GM23338 (cell line): ENCODE results near the gene CLK1. TPM values are rescaled to one million over a fixed set of nuclear protein-coding genes. Genes with fewer than 3 reads are reported as not detected.

Source experiments
- ATAC-seq: fragments of 200-7000 bp; cut with Tn5 transposase; 3 replicates; pipeline ENCODE4 v1.9.1; 2020
- DNase-seq: peaks from one replicate; pipeline ENCODE4 v3.0.0-alpha.2; 2015; ENCODE audit warnings: low spot score
- H2AFZ ChIP-seq: fragments of 200-600 bp; sonication (generic); 2 replicates; pipeline ENCODE4 v1.8.0; 2016; ENCODE audit warnings: antibody characterized with exemption, mild to moderate bottlenecking, moderate library complexity
- H3F3A ChIP-seq: fragments of 200-600 bp; sonication (generic); replicated peaks from 2 replicates; pipeline ENCODE4 v1.8.0; 2017; ENCODE audit warnings: antibody characterized with exemption, mixed run types, low read depth
- H3K27ac ChIP-seq: fragments of 200-600 bp; sonication (generic); 2 replicates; pipeline ENCODE4 v1.6.1; 2016; ENCODE audit warnings: low read depth
- H3K27me3 ChIP-seq: fragments of 200-600 bp; sonication (generic); 2 replicates; pipeline ENCODE4 v1.8.0; 2016; ENCODE audit warnings: mild to moderate bottlenecking, mixed run types, moderate library complexity; ENCODE audit not compliant: insufficient read depth
- H3K36me3 ChIP-seq: fragments of 200-600 bp; sonication (generic); 2 replicates; pipeline ENCODE4 v1.8.0; 2016; ENCODE audit warnings: mild to moderate bottlenecking; ENCODE audit not compliant: insufficient read depth
- H3K4me1 ChIP-seq: fragments of 200-600 bp; sonication (generic); 2 replicates; pipeline ENCODE4 v1.8.0; 2016; ENCODE audit warnings: mild to moderate bottlenecking, moderate library complexity; ENCODE audit not compliant: insufficient read depth
- H3K4me2 ChIP-seq: fragments of 200-600 bp; sonication (generic); 2 replicates; pipeline ENCODE4 v1.7.1; 2017; ENCODE audit warnings: mixed run types
- H3K4me3 ChIP-seq: fragments of 200-600 bp; sonication (generic); 2 replicates; pipeline ENCODE4 v1.6.1; 2016; ENCODE audit warnings: mixed run types
- H3K79me2 ChIP-seq: fragments of 200-600 bp; sonication (generic); replicated peaks from 2 replicates; pipeline ENCODE4 v1.8.0; 2017; ENCODE audit warnings: mild to moderate bottlenecking; ENCODE audit not compliant: insufficient read depth
- H3K9me2 ChIP-seq: fragments of 200-600 bp; sonication (generic); 2 replicates; pipeline ENCODE4 v1.8.0; 2017; ENCODE audit not compliant: insufficient read depth
- H4K20me1 ChIP-seq: fragments of 200-600 bp; sonication (generic); replicated peaks from 2 replicates; pipeline ENCODE4 v1.8.0; 2017; ENCODE audit warnings: mild to moderate bottlenecking; ENCODE audit not compliant: insufficient read depth
- H3K27ac Mint-ChIP-seq: 2 replicates; pipeline ENCODE4 v1.8.0; 2020; ENCODE audit warnings: inconsistent platforms, mild to moderate bottlenecking, moderate library complexity, mixed read lengths
- H3K27me3 Mint-ChIP-seq: 3 replicates; pipeline ENCODE4 v1.8.0; 2022; ENCODE audit warnings: low read depth, mild to moderate bottlenecking, moderate library complexity, mixed read lengths, inconsistent platforms; ENCODE audit not compliant: insufficient read depth, poor library complexity
- H3K36me3 Mint-ChIP-seq: 3 replicates; pipeline ENCODE4 v1.8.0; 2021; ENCODE audit warnings: low read depth, mild to moderate bottlenecking, inconsistent platforms, moderate library complexity, mixed read lengths
- H3K4me1 Mint-ChIP-seq: 3 replicates; pipeline ENCODE4 v1.8.0; 2020; ENCODE audit warnings: mild to moderate bottlenecking, inconsistent platforms, mixed read lengths
- H3K4me3 Mint-ChIP-seq: 3 replicates; pipeline ENCODE4 v1.8.0; 2021; ENCODE audit warnings: moderate library complexity, mild to moderate bottlenecking, inconsistent platforms, mixed read lengths
- H3K9me3 Mint-ChIP-seq: 3 replicates; pipeline ENCODE4 v1.8.0; 2020; ENCODE audit warnings: moderate library complexity, mild to moderate bottlenecking, inconsistent platforms, mixed read lengths
- ETS1 ChIP-seq: IDR thresholded peaks from 2 replicates; pipeline ENCODE4 v1.6.1; 2016; ENCODE audit warnings: antibody characterized with exemption
- JUNB ChIP-seq: IDR thresholded peaks from one replicate; pipeline ENCODE4 v1.6.1; 2016; ENCODE audit warnings: antibody characterized with exemption; ENCODE audit not compliant: unreplicated experiment
- POLR2AphosphoS5 ChIP-seq: IDR thresholded peaks from 2 replicates; pipeline ENCODE4 v1.6.1; 2016; ENCODE audit warnings: antibody characterized with exemption, low read depth
- REST ChIP-seq: IDR thresholded peaks from one replicate; pipeline ENCODE4 v1.6.1; 2018; ENCODE audit warnings: antibody characterized with exemption; ENCODE audit not compliant: unreplicated experiment
- polyA plus RNA-seq: library from polyadenylated mRNA; unstranded; fragments of >200 nt; fragmentation: Nextera tagmentation; extraction: Ambion mirVana; gene quantifications from 2 replicates; pipeline ENCODE4 v1.2.1, GENCODE V29; 2016
- total RNA-seq: library from RNA; depleted of rRNA; stranded (reverse); fragments of >200 nt; shearing (Covaris generic); gene quantifications from 2 replicates; pipeline ENCODE4 v1.2.3, GENCODE V29; 2014

Gene CLK1
- total and polyA plus RNA-seq, 2 experiments from 2014 or later: 26.7 to 36.0 TPM

- H3K4me2 ChIP-seq: peak within 1 kb of the TSS; percentile 93
Observed at GRCh38 chr2:200811333-200812121, 52.9 kb downstream of the CLK1 start, which contains the start of gene BZW1. TSS of gene BZW1 (plus strand) at chr2:200811910. CDS start at chr2:200813218, 1,308 bp downstream.

More at GRCh38 chr2:200811333-200812121, 52.9 kb downstream of the CLK1 start, which contains the start of gene BZW1:
- H3K27me3 Mint-ChIP-seq: peaks cover 13% of the 10 kb centered on the region
- Histone ChIP-seq H3F3A (peaks cover 4% of the 10 kb centered on the region; the same call in 1 of the 2 replicates), H4K20me1 (peaks cover 25% of the 10 kb centered on the region), H3K79me2 (peaks cover 44% of the 10 kb centered on the region), H3K9me2 (no peaks in the 10 kb centered on the region), H3K27ac (peak within 1 kb of the TSS; percentile 98), H3K27me3 (no peaks in the 10 kb centered on the region), H3K4me1 (peaks cover 18% of the 10 kb centered on the region), H2AFZ (peak within 1 kb of the TSS; percentile 80), H3K36me3 (peaks cover 34% of the 10 kb centered on the region), H3K4me3 (peak within 1 kb of the TSS; percentile 92)
- H3K27ac Mint-ChIP-seq: peak within 1 kb of the TSS; percentile 99
- peak; percentile 85 for TF ChIP-seq POLR2AphosphoS5
- TF ChIP-seq ETS1: peak; percentile 70
- TF ChIP-seq REST: no peak
- TF ChIP-seq JUNB: peak; percentile 94
- ATAC-seq: peak; percentile 85
- H3K4me1 Mint-ChIP-seq: peaks cover 20% of the 10 kb centered on the region
- H3K36me3 Mint-ChIP-seq: peaks cover 42% of the 10 kb centered on the region
- DNase-seq: peak; percentile 98
- H3K4me3 Mint-ChIP-seq: peak within 1 kb of the TSS; percentile 98
- no peaks in the 10 kb centered on the region for H3K9me3 Mint-ChIP-seq
